Liver (tissue), 9 donors: ENCODE data around the gene USH2A. TPM values are rescaled to one million over a fixed set of nuclear protein-coding genes. Genes with fewer than 3 reads are reported as not detected.

Source experiments
- DNase-seq: peaks from one replicate; pipeline ENCODE4 v3.0.0-alpha.2; 2017; ENCODE audit warnings: low spot score
- H3K27ac ChIP-seq, 2 donors: one replicate each; pipeline ENCODE4 v1.7.0; 2013; ENCODE audit warnings: inconsistent platforms in 2 of 2, low read length in 2 of 2, control low read depth in 1 of 2, low read depth in 1 of 2, mild to moderate bottlenecking in 1 of 2
- H3K27me3 ChIP-seq, 4 donors: one replicate each; pipeline versions ENCODE4 v1.6.1 to v1.7.0; 2013; ENCODE audit warnings: low read length in 3 of 4, inconsistent platforms in 1 of 4, mild to moderate bottlenecking in 1 of 4, moderate library complexity in 1 of 4; ENCODE audit not compliant: control insufficient read depth in 4 of 4, insufficient read depth in 4 of 4
- H3K36me3 ChIP-seq, 4 donors: one replicate each; pipeline versions ENCODE4 v1.6.1 to v1.7.0; 2013; ENCODE audit warnings: low read length in 3 of 4, mild to moderate bottlenecking in 3 of 4, low read depth in 1 of 4, moderate library complexity in 1 of 4; ENCODE audit not compliant: control insufficient read depth in 4 of 4, insufficient read depth in 3 of 4
- H3K4me1 ChIP-seq, 4 donors: one replicate each; pipeline versions ENCODE4 v1.6.1 to v1.7.0; 2013; ENCODE audit warnings: low read length in 3 of 4, mild to moderate bottlenecking in 3 of 4, moderate library complexity in 1 of 4; ENCODE audit not compliant: control insufficient read depth in 4 of 4, insufficient read depth in 4 of 4
- H3K4me3 ChIP-seq, 3 donors: one replicate each; pipeline versions ENCODE4 v1.6.1 to v1.7.0; 2013; ENCODE audit warnings: low read length in 3 of 3, control low read depth in 1 of 3, low read depth in 1 of 3, mild to moderate bottlenecking in 1 of 3
- H3K9ac ChIP-seq, 2 donors: one replicate each; pipeline ENCODE4 v1.7.0; 2013; ENCODE audit warnings: low read length in 2 of 2, mild to moderate bottlenecking in 2 of 2, moderate library complexity in 2 of 2, control low read depth in 1 of 2, low read depth in 1 of 2
- H3K9me3 ChIP-seq, 4 donors: one replicate each; pipeline versions ENCODE4 v1.6.1 to v1.7.0; 2013; ENCODE audit warnings: low read length in 3 of 4; ENCODE audit not compliant: control insufficient read depth in 4 of 4
- ATF3 ChIP-seq: IDR thresholded peaks from 2 replicates; pipeline ENCODE4 v1.6.1; 2016; ENCODE audit warnings: antibody characterized with exemption
- FOXA2 ChIP-seq: IDR thresholded peaks from 2 replicates; pipeline ENCODE4 v1.6.1; 2016; ENCODE audit warnings: antibody characterized with exemption
- GABPA ChIP-seq, 2 donors: IDR thresholded peaks in 1 of 2; conservative IDR thresholded peaks in 1 of 2; 2 replicates each; pipeline ENCODE4 v1.6.1; 2016; ENCODE audit warnings: antibody characterized with exemption in 2 of 2, mild to moderate bottlenecking in 1 of 2, moderate library complexity in 1 of 2
- HNF4A ChIP-seq, 2 donors: conservative IDR thresholded peaks; 2 replicates each; pipeline ENCODE4 v1.6.1; 2016; ENCODE audit warnings: antibody characterized with exemption in 2 of 2, mild to moderate bottlenecking in 2 of 2
- HNF4G ChIP-seq: IDR thresholded peaks from 2 replicates; pipeline ENCODE4 v1.6.1; 2016; ENCODE audit warnings: antibody characterized with exemption
- MAX ChIP-seq: IDR thresholded peaks from 2 replicates; pipeline ENCODE4 v1.6.1; 2016; ENCODE audit warnings: antibody characterized with exemption
- NR2F2 ChIP-seq: IDR thresholded peaks from 2 replicates; pipeline ENCODE4 v1.6.1; 2016; ENCODE audit warnings: antibody characterized with exemption
- RAD21 ChIP-seq, 2 donors: IDR thresholded peaks; 2 replicates each; pipeline ENCODE4 v1.6.1; 2016; ENCODE audit warnings: antibody characterized with exemption in 2 of 2, mild to moderate bottlenecking in 2 of 2
- REST ChIP-seq: IDR thresholded peaks from 2 replicates; pipeline ENCODE4 v1.6.1; 2016; ENCODE audit warnings: antibody characterized with exemption, mild to moderate bottlenecking
- SP1 ChIP-seq: IDR thresholded peaks from 2 replicates; pipeline ENCODE4 v1.6.1; 2018; ENCODE audit warnings: antibody characterized with exemption, mild to moderate bottlenecking
- ZBTB33 ChIP-seq: IDR thresholded peaks from 2 replicates; pipeline ENCODE4 v1.6.1; 2016; ENCODE audit warnings: antibody characterized with exemption
- WGBS: extraction: QIAGEN DNeasy Blood & Tissue Kit; methylation state at CpG from one replicate; pipeline ENCODE4 v1.1.7; 2013; 5-methylcytosine and 5-hydroxymethylcytosine counted together
- polyA plus RNA-seq, 2 donors: library from polyadenylated mRNA; stranded (reverse) in 1 of 2; unstranded in 1 of 2; fragments of 200-250 nt in 1 of 2; fragments of >200 nt in 1 of 2; fragmentation: Nextera tagmentation in 1 of 2; extraction: Ambion mirVana in 1 of 2; gene quantifications; one replicate each; pipeline versions ENCODE4 v1.2.1 to v1.2.3, GENCODE V29; 2013 to 2015
- total RNA-seq, 2 donors: library from RNA; depleted of rRNA; stranded (reverse); fragments of >200 nt; gene quantifications; one replicate each; pipeline ENCODE4 v1.2.3, GENCODE V29; 2014
- TF ChIP-seq, protein P1 (sequence below): fragments of 150-350 bp; IDR thresholded peaks from 2 replicates; pipeline ENCODE4 v1.5.1; 2017; ENCODE audit warnings: improper control_type of control experiment, low read depth, low read length; ENCODE audit not compliant: missing input control
- donor health status: healthy.
- donor health status: healthy.
- donor health status: healthy.
- donor health status: healthy.
- donor health status: healthy.

USH2A gene
- total and polyA plus RNA-seq, 4 donors, result 0.14 to 1.0 (median 0.31) TPM

- TF ChIP-seq REST, result no peak
These were observed 544.4 kb downstream of the USH2A start (continued) for GRCh38 chr1:215878843-215879242.

GRCh38 chr1:215878128-215878527 lies 545.1 kb downstream of the USH2A start:
- no peak for DNase-seq
- 44% methylated on average over 5 of the region's 5 CpGs for WGBS
- H3K4me3 ChIP-seq, result no peak overlapping the region

GRCh38 chr1:215877452-215877951 lies 545.7 kb downstream of the USH2A start:
- Histone ChIP-seq H3K27me3 (no peaks in the 10 kb centered on the region), H3K27ac (no peak overlapping the region), H3K4me3 (no peak overlapping the region), H3K36me3 (no peaks in the 10 kb centered on the region), H3K9ac (no peak overlapping the region), H3K4me1 (peaks cover 0 to 10% (median 0%) of the 10 kb centered on the region in 4 donors), H3K9me3 (no peaks in the 10 kb centered on the region)
- TF ChIP-seq MAX, result no peak
- TF ChIP-seq ATF3, result no peak
- TF ChIP-seq HNF4A (conservative IDR thresholded peaks at IDR 0.05), result no peak
- 55% methylated on average over 5 of the region's 5 CpGs for WGBS
- no peak for DNase-seq

More at GRCh38 chr1:215878128-215878527, 545.1 kb downstream of the USH2A start:
- Histone ChIP-seq H3K9ac (no peak overlapping the region), H3K27me3 (no peaks in the 10 kb centered on the region), H3K36me3 (no peaks in the 10 kb centered on the region), H3K4me1 (peaks cover 0 to 10% (median 0%) of the 10 kb centered on the region in 4 donors), H3K9me3 (no peaks in the 10 kb centered on the region), H3K27ac (no peak overlapping the region)
- TF ChIP-seq FOXA2 (no peak), RAD21 (IDR thresholded peaks at IDR 0.05) (no peak), GABPA (IDR thresholded peaks at IDR 0.05 in 1 of 2, conservative IDR thresholded peaks at IDR 0.05 in 1 of 2) (no peak), ATF3 (no peak)
- TF ChIP-seq, protein P1, sequence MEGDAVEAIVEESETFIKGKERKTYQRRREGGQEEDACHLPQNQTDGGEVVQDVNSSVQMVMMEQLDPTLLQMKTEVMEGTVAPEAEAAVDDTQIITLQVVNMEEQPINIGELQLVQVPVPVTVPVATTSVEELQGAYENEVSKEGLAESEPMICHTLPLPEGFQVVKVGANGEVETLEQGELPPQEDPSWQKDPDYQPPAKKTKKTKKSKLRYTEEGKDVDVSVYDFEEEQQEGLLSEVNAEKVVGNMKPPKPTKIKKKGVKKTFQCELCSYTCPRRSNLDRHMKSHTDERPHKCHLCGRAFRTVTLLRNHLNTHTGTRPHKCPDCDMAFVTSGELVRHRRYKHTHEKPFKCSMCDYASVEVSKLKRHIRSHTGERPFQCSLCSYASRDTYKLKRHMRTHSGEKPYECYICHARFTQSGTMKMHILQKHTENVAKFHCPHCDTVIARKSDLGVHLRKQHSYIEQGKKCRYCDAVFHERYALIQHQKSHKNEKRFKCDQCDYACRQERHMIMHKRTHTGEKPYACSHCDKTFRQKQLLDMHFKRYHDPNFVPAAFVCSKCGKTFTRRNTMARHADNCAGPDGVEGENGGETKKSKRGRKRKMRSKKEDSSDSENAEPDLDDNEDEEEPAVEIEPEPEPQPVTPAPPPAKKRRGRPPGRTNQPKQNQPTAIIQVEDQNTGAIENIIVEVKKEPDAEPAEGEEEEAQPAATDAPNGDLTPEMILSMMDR, result no peak

DNA sequence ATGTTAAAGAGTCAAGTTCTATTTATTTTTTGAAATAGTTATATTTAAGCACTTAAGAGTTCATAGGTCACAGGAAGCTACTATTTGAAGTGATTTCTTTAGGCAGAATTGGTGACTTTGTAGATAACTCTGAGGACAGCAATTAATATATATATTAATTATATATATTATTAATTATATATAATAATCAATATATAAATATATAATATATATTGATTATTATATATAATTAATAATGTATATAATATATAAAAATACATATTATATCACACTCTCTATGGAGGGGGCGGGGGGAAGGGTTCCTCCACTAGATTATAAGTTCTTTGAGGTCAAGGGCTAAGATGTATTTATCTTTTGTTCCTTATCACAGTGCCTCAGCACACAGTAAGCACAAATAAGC lies 547.5 kb downstream of the USH2A start:
- no peaks in the 10 kb centered on the region for H3K27me3 ChIP-seq
- H3K9me3 ChIP-seq, result no peaks in the 10 kb centered on the region
- no peaks in the 10 kb centered on the region for H3K36me3 ChIP-seq
- H3K4me3 ChIP-seq, result no peak overlapping the region
- 93% methylated on average over 1 of the region's 1 CpG for WGBS
- DNase-seq, result no peak
- H3K4me1 ChIP-seq, result peaks cover 0 to 10% (median 0%) of the 10 kb centered on the region in 4 donors
- TF ChIP-seq NR2F2 (no peak), HNF4G (no peak), SP1 (no peak), ZBTB33 (no peak), HNF4A (conservative IDR thresholded peaks at IDR 0.05) (no peak), ATF3 (no peak), FOXA2 (no peak)
- TF ChIP-seq, protein P1, result no peak
- H3K27ac ChIP-seq, result no peak overlapping the region
- no peak overlapping the region for H3K9ac ChIP-seq
